ENCODE measurements around the gene FAM161A.
"Not testable (repeated sequence)": the region's sequence is repeated elsewhere in the genome, so short reads cannot be mapped to it uniquely, and the experiment has no call there.

Gene FAM161A

DNA sequence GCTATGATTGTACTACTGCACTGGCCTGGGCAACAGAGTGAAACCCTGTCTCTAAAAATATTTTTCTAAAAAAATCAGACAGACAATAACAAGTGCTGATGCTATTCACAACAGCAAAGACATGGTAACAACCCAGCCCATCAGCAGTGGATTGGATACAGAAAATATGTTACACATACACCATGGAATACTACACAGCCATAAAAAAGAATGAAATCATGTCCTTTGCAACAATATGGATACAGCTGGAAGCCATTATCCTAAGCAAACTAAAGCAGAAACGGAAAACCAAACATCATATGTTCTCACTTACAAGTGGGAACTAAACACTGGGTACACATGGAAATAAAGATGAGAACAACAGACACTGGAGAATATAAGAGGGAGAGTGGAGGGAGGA, 19.9 kb downstream of the FAM161A start:
- DNase-seq: no peak

DNA sequence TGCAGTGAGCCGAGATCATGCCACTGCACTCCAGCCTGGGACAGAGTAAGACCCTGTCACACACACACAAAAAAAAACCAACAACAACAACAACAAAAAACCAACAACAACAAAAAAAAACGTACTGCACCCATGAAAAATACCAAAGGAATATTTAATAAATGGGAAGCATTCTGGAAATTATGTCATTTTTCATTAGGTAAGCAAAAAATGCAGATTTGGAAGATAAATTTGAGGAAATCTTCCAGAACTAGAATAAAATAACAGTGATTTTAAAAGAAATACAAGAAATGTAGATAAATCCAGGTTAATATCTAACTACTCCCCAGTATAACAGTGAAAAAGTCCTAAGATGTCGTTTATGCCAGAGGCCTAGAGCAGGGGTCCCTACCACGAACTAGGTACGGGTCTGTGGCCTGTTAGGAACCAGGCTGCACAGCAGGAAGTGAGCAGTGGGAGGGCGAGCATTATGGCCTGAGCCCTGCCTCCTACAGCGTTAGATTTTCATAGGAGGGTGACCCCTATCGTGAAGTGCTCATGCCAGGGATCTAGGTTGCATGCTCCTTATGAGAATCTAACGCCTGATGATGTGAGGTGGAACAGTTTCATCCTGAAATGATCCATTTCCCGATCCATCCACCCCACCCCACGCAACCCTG, 21.5 kb downstream of the FAM161A start:
- no peak for DNase-seq

DNA sequence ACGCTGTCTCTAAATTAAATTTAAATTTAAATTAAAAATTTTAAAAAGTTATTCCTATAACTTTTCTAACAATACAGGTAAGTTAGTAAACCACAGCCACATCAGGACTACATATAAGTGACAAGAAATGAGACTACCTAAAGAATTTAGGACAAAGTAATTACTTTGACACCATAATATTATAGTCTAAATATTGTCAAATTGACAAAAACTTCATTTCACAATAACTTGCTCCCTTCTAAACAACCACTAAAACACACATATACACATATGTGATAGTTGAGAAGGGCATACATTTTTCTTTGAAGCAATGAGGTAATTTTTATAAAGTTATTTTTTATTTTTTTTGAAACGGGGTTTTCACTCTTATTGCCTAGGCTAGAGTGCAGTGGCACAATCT, 31.6 kb downstream of the FAM161A start:
- DNase-seq: no peak

DNA sequence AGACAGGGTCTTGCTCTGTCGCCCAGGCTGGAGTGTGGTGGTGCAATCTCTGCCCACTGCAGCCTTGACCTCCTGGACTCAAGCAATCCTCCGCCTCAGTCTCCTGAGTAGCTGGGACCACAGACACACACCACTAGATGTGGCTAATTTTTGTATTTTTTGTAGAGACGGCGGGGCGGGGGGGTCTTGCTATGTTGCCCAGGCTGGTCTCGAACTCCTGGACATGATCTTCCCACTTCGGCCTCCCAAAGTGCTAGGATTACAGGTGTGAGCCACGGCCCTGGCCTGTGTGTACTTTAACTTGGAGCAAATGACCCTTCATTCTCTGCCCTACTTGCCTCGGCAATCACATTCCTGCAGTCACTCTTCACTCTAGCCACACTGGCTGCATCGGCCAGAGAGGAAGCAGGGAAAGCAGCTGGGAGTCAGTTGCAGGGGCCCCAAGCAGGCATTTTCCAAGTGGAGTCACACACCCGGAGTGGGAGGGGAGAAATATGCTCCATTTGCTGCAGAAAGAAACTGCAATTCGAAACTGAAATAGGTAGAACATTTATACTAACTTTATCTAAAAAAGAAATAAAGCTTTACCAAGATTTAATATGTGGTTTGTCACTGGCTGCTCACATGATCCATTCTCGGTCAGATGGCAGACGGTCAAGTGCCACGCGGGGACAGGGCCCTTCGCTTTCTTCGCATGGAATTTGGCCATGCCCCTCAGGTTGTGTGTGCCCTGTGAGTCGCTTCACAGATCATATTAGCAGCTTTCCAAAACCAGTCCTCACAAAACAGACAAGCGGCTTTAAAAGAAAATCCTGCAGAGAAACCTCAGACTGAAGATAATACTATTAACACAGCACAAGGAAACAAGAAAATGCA, 37.1 kb downstream of the FAM161A start:
- no peak for DNase-seq

DNA sequence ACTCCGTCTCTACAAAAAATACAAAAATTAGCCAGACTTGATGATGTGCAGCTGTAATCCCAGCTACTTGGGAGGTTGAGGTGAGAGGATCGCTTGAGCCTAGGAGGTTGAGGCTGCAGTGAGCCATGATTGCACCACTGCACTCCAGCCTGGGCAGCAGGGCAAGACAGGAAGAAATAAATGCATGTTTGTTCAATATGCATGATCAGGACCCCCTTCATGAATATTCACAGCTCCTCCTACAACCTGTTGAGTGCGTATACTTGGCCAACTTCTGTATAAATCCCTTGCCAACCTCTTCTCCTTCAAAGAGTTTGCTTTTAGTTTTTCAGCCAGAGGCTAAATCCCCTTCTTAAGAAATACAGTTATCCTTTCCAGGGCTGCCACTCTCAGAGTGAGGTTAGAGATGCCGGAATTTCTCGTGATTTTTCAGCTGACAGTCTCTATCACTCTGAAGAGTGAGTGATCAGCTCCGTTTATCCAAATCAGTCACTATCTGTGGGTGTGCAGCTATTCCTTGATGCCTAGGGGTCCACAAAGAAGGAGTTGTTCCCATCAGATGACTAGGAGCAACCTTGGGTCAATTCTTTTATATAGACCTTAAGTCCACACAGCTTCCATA, 39.2 kb downstream of the FAM161A start:
- no peak for DNase-seq

DNA sequence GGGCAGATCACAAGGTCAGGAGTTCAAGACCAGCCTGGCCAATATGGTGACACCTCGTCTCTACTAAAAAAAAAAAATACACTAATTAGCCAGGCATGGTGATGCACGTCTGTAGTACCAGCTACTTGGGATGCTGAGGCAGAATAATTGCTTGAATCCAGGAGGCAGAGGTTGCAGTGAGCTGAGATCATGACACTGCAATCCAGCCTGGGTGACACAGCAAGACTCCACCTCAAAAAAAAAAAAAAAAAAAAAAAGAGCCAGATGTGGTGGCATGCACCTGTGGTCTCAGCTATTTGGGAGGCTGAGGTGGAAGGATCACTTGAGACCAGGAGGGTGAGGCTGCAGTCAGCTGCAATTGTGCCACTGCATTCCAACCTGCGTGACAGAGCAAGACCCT, 40.5 kb downstream of the FAM161A start:
- not testable (repeated sequence) for DNase-seq

DNA sequence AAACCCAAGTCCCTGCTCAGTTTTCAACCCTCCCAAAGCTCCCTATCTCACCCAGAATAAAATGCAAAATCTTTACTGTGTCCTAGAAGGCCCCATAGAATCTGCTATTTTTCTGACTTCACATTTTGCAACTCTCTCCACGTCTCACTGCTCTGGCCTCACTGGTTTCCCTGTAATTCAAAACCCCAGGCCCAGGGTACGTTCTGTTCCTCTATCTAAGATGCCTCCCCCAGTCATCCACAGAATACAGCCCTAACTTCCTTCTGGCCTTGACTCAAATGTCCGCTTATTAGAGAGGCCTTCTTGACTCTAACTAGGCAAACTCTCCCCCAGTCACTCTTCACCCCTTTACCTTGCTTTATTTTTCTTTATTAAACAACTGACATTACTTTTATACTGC, 42.0 kb downstream of the FAM161A start:
- DNase-seq: no peak

DNA sequence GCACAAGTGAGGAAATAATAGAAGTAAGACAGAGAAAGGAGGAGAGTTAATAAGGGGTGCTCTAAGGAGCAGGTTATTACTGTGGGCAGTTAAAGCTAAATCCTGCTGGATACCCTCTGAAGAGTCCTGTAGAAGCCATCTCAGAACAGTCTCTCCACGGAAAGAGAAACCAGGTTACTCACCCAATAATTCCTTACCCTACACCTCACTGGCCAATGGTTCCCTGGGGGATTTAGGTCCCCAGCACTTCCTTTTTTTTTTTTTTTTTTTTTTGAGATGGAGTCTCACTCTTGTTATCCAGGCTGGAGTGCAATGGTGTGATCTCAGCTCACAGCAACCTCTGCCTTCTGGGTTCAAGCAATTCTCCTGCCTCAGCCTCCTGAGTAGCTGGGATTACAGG, 43.7 kb downstream of the FAM161A start:
- DNase-seq: not testable (repeated sequence)

DNA sequence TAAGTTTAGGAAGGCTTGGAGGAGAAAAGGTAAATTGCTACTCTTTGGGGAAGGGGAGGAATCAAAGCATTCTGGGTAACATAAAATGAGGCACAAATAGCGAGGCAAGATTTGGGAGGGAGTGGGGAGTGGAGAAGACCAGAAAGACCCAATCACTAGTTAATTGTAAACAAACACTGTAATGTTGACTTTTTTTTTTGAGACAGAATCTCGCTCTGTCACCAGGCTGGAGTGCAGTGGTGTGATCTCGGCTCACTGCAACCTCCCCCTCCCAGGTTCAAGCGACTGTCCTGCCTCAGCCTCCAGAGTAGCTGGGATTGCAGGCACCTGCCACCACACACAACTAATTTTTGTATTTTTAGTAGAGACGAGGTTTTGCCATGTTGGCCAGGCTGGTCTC, 45.2 kb downstream of the FAM161A start:
- not testable (repeated sequence) for DNase-seq

DNA sequence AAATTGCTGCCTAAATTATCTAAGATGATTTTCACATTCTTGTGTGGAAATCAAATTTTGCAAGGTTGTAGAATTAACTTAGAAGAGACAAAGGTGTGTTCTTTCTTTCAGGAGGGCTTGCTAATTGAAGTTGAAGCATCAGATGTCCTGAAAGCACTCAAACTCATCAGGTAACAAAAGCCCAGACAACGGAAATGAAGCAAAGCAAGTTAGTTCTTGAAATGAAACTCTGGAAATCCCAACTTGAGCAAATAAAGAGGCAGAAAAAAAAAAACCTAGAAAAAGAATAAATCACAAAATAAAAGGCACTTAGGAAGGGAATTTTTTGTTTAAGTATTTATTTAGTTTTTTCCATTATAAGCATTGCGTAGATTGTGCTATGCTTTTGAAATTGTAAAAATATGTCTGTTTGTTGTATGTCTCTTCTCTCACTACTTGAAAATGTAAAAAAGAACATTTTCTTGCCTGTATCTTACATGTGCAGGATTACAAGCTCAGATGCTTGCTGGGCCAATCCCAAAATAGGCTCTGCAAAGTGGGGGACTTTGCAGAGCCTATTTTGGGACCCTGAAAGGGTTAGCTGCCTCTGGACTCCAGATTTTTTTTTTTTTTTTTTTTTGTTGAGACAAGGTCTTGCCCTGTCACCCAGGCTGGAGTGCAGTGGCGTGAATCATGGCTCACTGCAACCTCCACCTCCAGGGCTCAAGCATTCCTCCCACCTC, 46.7 kb downstream of the FAM161A start:
- DNase-seq: no peak

DNA sequence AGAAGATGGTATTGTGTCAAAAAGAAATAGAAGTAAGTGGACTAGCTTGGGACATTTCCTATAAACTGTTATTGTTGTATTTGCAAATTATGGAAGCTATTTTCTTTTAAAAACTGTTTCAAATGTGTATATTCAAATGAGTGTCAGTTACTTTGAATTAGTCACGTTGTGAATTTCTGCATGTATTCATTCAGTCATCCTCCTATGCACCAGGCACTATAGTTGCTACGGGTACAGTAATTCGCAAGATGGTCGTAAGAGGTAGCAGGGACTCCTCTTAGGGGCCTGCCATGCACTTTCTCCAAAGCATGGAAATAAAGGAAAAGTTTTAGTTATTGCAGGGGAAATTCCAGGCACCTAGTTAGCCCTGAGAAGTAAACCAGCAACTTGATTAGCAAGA, 51.3 kb downstream of the FAM161A start:
- DNase-seq: no peak

DNA sequence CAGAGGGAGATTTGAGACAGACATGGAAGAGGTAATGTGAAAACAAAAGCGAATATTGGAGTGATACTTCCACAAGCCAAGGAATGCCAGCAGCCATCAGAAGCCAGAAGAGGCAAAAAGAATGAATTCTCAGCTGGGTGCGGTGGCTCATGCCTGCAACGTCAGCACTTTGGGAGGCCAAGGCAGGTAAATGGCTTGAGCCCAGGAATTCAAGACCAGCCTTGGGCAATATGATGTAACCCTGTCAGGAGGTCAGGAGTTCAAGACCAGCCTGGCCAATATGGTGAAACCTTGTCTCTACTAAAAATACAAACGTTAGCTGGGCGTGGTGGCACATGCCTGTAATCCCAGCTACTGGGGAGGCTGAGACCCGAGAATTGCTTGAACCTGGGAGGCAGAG, 54.8 kb downstream of the FAM161A start:
- DNase-seq: no peak

DNA sequence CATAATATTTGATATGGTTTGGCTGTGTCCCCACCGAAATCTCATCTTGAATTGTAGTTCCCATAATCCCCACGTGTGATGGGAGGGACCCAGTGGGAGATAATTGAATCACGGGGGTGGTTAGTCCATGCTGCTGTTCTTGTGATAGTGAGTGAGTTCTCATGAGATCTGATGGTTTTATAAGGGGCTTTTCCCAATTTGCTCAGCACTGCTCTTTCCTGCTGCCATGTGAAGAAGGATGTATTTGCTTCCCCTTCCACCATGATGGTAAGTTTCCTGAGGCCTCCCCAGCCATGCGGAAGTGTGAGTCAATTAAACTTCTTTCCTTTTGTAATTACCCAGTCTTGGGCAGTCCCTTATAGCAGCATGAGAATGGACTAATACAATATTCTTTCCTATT, 56.4 kb downstream of the FAM161A start:
- DNase-seq: not testable (repeated sequence)

DNA sequence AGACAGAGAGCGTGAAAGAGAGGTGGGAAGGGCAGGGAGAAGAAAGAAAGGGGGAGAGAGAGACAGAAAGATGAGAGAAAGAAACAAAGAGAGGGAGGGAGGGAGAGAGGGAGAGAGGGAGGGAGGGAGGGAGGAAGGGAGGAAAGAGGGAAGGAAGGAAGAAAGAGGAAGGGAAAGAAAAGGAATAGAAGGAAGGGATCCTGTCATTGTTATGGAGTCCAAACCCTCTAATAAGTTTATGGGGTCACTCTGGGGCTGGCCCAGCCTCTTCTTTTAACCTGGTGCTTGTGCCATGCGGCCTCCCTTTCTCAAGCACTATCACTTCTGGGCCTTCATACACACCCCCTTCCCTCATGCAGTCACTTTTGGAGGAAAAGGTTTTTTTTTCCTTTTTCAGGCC, 58.5 kb downstream of the FAM161A start:
- DNase-seq: no peak

DNA sequence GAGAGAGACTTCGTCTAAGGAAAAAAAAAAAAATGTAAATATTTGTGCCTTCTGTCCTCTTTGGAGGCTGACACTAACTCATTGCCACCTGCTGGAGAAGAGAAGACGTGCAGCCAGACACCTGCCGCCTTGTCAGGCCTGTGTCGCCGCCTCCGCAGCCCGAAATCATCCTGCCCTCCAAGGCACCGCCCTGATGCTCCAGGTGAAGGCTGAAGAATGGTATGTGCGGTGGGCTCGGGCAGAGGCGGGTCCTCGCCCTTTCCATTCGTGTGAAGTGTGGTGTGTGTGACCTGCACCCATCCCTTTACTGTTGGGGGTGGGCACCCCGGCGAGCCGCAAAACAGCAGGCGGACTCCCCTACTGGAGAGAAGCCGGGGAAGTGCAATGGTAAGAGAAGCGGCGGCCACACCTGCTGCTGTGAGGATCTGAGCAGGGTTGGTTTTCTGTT, 60.4 kb downstream of the FAM161A start:
- no peak for DNase-seq

DNA sequence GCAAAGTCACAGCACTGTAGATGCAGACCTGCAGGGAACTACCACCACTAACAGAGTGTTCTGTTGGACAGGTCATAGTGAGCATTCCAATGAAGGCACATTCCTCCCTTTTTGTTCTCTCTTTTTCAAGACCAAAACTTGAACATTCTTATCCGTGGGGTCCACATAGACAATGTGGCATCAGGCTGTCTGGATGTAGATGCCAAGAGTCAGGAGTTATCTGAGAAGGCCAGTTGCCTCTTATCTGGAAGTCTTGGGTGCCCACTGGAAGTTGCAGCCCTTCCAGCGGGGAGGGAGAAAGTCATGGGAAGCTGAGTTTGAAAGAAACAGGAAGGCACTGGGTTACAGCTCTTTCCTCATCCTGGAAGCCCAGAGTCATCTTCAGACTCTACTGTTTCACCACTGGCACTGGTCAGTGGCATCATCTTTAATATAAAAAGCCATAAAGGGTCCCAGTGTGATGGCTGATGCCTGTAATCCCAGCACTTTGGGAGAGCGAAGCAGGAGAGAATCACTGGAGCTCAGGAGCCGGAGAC, 61.4 kb downstream of the FAM161A start:
- DNase-seq: no peak

DNA sequence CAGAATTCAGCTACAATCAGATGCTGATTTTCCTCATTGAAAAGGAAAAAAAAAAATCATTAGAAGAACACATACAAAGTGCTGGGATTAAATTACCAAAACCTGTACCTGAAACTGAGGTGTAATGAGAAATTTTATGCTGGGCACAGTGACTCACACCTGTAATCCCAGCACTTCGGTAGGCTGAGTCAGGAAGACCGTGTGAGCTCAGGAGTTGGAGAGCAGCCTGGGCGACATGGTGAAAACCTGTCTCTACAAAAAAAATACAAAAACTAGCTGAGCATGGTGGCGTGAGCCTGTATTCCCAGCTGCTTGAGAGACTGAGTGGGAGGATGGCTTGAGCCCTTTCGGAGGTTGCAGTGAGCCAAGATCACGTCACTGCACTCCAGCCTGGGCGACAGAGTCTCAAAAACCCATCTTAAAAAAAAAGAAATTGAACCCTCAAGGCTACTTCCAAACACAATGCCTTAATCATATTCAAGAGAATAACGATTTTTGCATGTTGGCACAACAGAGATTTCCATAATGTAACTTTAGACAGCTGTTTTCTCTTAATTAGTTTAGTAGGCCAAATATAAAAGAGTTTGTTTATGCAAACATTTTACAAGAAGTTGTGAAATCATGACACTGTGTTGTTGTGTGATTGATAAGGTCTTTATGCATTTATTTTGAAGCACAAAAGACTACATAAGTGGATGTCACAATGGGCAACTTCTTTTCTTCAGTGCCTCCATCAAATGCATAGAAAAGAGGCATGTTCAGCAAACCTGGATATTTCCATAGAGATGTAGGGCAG, 63.9 kb downstream of the FAM161A start:
- DNase-seq: no peak

DNA sequence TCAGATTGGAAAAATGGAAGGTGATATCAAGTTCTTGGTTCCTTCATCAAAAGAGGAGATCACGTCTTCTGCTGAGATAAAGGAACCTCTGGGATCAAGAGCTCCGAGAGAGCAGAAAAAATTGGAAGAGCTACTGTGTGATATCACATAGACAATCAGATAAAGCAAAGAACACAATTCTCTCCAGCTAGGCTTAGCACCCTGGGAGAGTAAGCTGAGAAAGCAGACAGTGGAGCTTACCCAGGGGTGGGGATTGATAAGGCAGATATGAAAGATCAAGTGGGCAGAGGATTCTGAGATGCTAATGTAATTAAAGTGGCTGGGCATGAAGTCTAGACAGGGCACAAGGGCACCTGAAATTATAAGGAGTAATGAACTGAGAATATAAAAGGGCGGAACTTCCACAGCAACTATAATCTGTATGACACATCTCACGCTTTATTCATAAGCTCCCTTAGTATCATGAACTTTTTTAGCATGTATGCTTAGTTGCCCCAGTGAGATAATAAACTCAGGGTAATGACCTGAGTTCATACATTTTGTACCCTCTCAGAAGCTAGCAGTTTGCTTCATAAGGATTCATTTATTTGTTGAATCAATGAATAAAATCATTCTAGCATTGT, 65.8 kb downstream of the FAM161A start:
- DNase-seq: no peak

DNA sequence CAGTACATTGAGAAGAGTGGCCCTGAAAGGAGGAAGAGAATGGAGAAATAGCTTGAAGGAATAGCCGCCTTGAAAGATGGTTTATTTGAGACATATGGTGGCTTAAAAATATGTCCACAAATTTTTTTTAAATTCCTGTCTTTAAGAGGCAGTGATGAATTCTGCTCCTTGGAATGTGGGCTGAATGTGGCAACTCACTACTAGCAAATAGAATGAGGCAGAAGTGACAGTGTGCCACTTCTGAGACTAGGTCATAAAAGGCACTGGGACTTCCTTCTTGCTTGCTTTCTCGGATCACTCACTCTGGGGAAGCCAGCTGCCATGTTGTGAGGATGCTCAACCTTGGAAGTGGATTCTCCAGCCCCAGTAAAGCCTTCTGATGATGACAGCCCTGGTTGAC, 67.0 kb downstream of the FAM161A start:
- DNase-seq: no peak

DNA sequence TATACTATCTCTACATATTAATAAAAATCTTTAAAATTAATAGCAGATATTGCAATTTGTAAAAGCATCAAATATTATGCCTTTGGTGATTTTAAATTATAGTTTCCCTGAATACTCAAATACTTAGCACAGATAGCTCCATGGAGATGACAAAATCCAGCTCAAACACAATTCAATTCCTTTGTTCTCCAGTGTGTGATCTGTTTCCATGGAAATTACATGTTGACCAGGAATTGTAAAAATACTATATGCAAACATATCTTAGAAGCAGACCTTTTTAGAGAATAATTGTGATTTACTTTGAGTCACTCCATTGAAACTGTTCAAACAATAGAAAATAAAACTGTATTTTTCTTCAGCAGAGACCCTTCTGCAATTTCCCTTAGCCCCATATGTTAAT, 68.3 kb downstream of the FAM161A start:
- DNase-seq: no peak

DNA sequence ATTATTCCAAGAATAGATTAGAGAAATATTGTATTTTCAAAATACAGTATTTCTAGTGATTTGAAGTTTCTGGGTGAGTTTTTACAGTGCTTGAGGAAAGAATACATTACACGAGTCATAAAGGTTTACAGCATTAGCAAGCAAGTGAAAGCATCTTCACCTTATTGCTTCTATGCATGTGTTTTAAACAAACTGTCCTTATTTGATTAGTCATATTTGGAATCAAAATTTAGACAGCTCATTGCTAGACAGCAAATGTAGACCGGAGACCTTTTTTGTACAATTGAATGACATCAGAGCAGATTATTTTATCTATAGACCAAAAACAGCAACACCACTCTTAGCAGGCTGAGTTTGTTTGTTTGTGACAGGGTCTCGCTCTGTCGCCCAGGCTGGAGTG, 69.2 kb downstream of the FAM161A start:
- no peak for DNase-seq
